Neural crest cell (in vitro differentiated cells): Measurements from ENCODE around the gene KRTAP5-6. TPM values are rescaled to one million over a fixed set of nuclear protein-coding genes. Genes with fewer than 3 reads are reported as not detected.
"Not testable (repeated sequence)": the region's sequence is repeated elsewhere in the genome, so short reads cannot be mapped to it uniquely, and the experiment has no call there.

ENCODE experiments used
- DNase-seq: peaks from one replicate; pipeline ENCODE4 v3.0.0; 2021; ENCODE audit warnings: low read depth, mixed read lengths, low spot score
- H3K27ac Mint-ChIP-seq: one replicate; pipeline ENCODE4 v1.8.0; 2021; ENCODE audit warnings: mild to moderate bottlenecking, mixed read lengths; ENCODE audit not compliant: unreplicated experiment
- H3K27me3 Mint-ChIP-seq: 2 replicates; pipeline ENCODE4 v1.8.0; 2021; ENCODE audit warnings: low read depth, mild to moderate bottlenecking, mixed read lengths
- H3K36me3 Mint-ChIP-seq: 2 replicates; pipeline ENCODE4 v1.8.0; 2021; ENCODE audit warnings: low read depth, mild to moderate bottlenecking, mixed read lengths
- H3K4me1 Mint-ChIP-seq: 2 replicates; pipeline ENCODE4 v1.8.0; 2021; ENCODE audit warnings: mixed read lengths
- H3K4me3 Mint-ChIP-seq: one replicate; pipeline ENCODE4 v1.8.0; 2021; ENCODE audit warnings: mild to moderate bottlenecking, mixed read lengths
- H3K9me3 Mint-ChIP-seq: 2 replicates; pipeline ENCODE4 v1.8.0; 2021; ENCODE audit warnings: mixed read lengths
- total RNA-seq: library from RNA; stranded (reverse); gene quantifications from 2 replicates; pipeline ENCODE4 v1.2.1, GENCODE V29; 2021
- TF ChIP-seq, protein P1 (sequence below): fragments of 200-600 bp; sonication (generic); conservative IDR thresholded peaks from 2 replicates; pipeline ENCODE4 v1.5.0; 2021; ENCODE audit warnings: antibody characterized with exemption, mild to moderate bottlenecking

Gene KRTAP5-6
- total RNA-seq, 1 donor from 2014 or later: not detected

DNA sequence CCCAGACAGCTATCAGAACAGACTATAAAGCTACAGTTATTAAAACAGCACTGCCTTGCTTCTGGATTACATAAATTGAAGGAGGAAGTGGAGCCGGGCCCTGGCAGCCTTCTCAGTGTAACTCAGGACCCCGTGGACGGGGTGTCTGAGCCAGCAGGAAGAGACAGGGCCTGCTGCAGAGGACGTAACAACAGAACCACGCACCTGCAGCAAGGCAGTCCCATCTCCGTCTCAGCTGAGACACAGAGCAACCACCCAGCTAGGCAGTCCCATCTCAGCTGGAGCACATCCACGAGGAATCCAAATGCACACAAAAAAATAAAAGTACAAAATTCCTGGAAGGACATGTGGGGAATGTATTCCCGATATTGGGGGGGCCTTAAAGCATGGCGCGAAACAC, 17.1 kb upstream of the KRTAP5-6 start:
- Mint-ChIP-seq H3K27me3 (peaks cover 13% of the 10 kb centered on the region), H3K36me3 (no peaks in the 10 kb centered on the region), H3K9me3 (no peaks in the 10 kb centered on the region), H3K27ac (no peak overlapping the region), H3K4me3 (no peak overlapping the region), H3K4me1 (peaks cover 16% of the 10 kb centered on the region)
- TF ChIP-seq, protein P1, sequence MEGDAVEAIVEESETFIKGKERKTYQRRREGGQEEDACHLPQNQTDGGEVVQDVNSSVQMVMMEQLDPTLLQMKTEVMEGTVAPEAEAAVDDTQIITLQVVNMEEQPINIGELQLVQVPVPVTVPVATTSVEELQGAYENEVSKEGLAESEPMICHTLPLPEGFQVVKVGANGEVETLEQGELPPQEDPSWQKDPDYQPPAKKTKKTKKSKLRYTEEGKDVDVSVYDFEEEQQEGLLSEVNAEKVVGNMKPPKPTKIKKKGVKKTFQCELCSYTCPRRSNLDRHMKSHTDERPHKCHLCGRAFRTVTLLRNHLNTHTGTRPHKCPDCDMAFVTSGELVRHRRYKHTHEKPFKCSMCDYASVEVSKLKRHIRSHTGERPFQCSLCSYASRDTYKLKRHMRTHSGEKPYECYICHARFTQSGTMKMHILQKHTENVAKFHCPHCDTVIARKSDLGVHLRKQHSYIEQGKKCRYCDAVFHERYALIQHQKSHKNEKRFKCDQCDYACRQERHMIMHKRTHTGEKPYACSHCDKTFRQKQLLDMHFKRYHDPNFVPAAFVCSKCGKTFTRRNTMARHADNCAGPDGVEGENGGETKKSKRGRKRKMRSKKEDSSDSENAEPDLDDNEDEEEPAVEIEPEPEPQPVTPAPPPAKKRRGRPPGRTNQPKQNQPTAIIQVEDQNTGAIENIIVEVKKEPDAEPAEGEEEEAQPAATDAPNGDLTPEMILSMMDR: no peak
- no peak for DNase-seq

DNA sequence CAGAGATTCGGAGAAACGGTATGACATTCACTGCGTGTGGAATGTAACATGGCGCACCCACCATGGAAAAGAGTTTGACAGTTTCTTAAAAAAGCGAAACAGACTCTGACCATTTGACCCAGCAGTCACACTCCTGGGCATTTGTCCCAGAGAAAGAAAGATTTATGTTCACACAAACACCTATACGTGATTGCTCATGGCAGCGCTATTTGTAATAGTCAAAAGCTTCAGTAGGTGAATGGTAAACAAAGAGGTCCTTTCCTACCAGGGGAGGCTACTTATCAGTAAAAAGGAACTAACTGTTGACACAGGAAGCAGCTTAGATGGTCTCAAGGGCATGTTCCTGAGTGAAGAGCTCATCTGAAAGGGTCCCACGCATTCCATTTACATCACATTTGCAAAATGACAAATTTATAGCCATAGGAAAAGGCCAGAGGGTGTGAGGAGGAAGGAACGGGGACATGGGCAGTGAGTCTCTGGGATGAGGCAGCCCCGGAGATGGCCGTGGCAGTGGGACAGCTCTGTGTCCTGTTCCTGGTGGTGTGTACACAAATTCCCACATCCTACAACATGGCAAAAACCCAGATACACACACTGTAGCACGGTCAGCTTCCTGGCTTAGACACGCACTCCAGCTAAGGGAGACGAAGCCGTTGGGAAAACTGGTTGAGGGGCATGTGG, 14.6 kb upstream of the KRTAP5-6 start:
- H3K9me3 Mint-ChIP-seq: no peaks in the 10 kb centered on the region
- no peaks in the 10 kb centered on the region for H3K27me3 Mint-ChIP-seq
- no peak for DNase-seq
- no peaks in the 10 kb centered on the region for H3K36me3 Mint-ChIP-seq
- H3K4me1 Mint-ChIP-seq: peaks cover 8% of the 10 kb centered on the region
- no peak overlapping the region for H3K4me3 Mint-ChIP-seq
- H3K27ac Mint-ChIP-seq: no peak overlapping the region
- TF ChIP-seq, protein P1: no peak

DNA sequence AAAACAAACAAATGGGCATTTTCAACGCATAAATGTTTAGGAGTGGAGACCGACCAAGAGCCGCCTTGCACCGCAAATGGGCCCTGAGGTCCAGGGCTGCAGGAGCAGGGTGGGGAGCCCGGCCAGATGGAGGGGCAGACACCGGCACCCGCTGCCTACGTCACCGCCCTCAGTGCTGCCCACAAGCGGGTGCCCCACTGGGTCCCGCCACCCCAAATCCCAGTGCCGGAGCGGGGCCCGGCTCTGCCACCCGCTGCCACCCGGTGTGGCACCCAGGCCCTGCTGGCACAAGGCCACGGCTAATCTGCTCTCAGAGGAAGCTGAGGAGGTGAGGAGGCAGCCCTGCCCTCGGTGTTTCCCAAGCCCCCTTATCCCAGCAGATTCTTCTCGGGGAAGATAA, 13.8 kb upstream of the KRTAP5-6 start:
- not testable (repeated sequence) for DNase-seq, H3K27me3 Mint-ChIP-seq, H3K36me3 Mint-ChIP-seq, H3K27ac Mint-ChIP-seq, H3K4me3 Mint-ChIP-seq, H3K4me1 Mint-ChIP-seq, H3K9me3 Mint-ChIP-seq

DNA sequence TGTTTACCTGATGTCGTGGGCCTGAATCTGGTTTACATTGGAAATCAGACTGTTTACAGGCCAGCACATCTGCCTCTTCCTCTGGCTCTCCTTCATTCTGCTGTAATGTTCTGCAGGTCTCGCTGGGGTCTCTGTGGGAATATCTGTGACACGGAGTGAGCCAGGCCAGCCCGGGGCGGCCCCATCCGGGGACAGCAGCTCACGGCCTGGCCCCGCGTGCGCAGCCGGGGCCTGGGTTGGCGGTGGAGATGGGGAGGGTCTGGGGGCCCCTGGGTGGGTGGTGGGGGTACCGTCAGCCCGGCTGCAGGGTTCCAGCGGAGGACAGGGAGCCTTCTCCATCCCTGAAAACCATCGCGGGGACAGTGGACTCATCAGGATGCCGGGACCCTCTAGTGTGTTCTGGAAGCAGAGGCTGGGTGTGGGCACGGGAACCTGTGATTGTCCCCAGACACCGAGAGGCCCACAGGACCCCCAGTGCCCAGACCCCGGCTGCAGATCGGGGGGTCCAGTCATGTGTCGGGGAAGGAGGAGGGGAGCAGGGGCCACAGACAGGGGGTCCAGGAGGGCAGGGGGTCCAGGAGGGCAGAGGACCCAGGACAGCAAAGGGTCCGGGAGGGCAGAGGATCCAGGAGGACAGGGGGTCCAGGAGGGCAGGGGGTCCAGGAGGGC, 13.0 kb upstream of the KRTAP5-6 start:
- H3K27ac Mint-ChIP-seq, H3K9me3 Mint-ChIP-seq, H3K27me3 Mint-ChIP-seq, H3K4me3 Mint-ChIP-seq, H3K36me3 Mint-ChIP-seq, DNase-seq, H3K4me1 Mint-ChIP-seq: not testable (repeated sequence)

DNA sequence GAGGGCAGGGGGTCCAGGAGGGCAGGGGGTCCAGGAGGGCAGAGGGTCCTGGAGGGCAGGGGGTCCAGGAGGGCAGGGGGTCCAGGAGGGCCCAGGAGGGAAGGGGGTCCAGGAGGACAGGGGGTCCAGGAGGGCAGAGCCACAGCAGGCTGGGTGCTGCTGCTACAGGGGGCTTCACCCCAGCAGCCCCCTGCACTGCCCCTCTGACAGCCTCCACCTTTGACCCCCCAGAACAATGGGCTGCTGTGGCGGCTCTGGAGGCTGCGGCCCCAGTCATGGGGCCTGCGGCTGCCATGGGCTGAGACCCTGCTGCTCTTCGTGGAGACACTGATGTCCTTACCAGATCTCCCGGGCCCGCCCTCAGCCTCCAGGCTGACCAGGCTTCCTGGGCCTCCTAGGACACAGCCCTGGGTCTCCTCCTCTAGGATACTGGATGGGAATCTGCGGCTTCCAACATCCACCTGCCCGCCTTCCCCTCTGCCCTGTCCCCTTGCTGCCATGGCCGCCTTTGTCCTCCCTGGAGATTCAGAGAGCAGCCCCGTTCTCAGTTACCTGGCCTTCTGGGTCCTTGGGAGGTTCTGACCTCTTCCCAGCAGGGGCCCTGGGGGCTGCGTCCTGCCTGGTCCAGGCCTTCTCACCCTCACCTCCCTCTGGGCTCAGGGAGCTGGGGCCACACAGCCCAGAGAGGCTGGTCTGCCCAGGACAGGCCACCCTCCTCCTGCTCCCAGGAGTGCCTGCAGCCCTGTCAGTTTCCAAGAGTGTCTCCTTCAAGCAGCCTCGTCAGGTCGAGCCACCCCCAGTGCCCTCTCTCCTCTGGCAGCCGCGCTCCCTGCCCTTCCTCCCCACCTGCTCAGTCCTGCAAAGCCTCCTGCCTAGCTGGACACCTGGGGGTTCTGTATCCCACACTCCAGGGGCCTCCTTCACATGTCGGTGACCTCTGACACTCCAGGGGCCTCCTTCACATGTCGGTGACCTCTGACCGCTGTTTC, 11.8 kb upstream of the KRTAP5-6 start:
- H3K9me3 Mint-ChIP-seq, H3K36me3 Mint-ChIP-seq, DNase-seq, H3K4me3 Mint-ChIP-seq, H3K27me3 Mint-ChIP-seq, H3K27ac Mint-ChIP-seq, H3K4me1 Mint-ChIP-seq: not testable (repeated sequence)

DNA sequence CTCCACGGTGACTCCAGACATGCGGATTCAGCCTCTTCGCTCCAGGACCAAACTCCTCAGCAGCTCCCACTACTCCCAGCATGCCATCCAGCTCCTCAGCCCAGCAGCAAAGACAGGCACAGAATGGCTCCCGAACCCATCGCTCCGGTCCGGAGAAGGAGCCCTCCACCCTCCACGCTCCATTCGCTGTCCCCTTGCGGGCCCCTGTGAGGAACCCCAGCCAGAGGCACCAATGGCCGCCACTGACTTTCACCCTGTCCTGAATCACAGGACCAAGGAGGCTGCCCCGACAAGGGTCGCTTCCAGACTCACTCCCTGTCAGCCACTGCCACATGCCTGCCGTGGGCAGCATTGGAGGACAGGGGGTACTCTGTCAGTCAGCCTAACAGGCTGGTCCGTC, 10.8 kb upstream of the KRTAP5-6 start:
- not testable (repeated sequence) for H3K9me3 Mint-ChIP-seq, DNase-seq, H3K4me3 Mint-ChIP-seq, H3K27ac Mint-ChIP-seq, H3K27me3 Mint-ChIP-seq, H3K4me1 Mint-ChIP-seq, H3K36me3 Mint-ChIP-seq

DNA sequence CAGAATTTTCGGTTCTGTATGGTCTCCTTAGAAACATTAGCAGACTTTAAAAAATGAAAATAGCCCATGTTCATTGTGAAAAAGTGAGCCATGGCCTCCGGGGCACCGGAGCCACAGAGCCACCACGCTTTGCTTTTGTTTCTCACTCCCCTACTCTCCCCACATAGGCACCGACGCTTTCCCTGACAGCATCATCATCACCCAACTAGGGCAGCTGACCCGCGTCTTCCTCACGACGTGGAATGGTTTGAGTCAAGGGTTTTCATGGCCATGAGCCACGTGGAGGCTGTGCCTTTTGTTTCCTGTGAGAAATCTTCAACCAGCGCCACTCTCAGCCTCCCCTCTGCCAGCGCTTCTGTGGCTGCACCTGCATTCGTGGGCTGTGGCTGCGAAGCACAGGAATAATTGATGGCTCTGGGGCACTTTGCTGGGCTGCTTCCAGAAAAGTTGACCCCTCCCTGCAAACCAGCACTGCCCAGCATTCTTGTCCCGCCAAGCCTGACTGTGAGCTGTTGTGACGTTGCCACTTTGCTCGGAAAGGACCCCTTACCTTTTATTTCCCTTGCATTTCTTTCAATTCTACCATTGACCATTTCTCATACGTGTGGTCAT, 8.6 kb upstream of the KRTAP5-6 start:
- not testable (repeated sequence) for H3K4me3 Mint-ChIP-seq, H3K36me3 Mint-ChIP-seq, H3K4me1 Mint-ChIP-seq, H3K27ac Mint-ChIP-seq, H3K27me3 Mint-ChIP-seq, H3K9me3 Mint-ChIP-seq, DNase-seq

DNA sequence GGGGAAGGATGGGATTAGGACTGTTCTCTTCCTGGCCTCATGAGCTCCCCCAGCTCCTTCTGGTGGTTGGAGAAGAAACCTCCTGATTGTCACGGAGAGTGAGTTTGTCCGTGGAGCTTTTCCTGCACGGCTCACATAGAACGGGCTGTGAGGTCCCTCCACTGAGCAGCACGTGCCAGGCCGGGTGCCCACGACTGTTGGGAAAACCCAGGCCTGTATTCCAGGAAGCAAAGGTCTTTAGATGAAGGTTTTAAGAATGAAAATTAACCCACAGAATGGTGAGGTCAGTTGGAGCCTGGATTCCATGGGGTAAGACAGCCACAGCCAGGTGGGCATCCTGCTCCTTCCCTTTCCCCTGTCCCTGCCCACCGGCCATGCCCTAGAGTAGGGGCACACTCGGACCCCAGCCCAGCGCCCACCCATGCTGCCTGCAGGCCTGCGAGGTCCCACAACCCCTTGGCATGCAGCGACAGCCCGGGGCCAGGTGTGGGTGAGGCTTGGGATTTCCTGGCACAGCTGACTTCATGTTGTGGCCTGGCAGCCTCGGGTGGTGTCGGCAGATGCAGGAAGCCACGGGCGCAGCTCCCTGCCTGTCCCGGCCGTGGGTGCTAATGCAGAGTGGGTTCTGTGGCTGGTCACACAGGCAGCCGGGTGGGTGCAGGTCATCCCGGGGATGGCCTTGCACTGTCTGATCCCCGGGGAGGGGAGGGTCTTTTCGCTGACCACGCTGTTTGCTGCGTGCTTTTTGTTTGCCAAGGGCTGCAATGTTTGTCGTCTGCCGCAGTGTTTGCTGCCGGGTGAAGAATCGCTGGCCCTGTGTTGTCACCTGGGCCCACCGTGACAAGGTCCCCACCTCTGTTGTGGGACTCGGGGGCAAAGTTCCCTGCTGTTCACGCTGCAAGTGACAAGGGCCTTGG, 7.5 kb upstream of the KRTAP5-6 start:
- H3K4me3 Mint-ChIP-seq, H3K27me3 Mint-ChIP-seq, DNase-seq, H3K27ac Mint-ChIP-seq, H3K36me3 Mint-ChIP-seq, H3K4me1 Mint-ChIP-seq, H3K9me3 Mint-ChIP-seq: not testable (repeated sequence)
